Measurements from ENCODE around the gene GTF2A1L. TPM values are rescaled to one million over a fixed set of nuclear protein-coding genes. Genes with fewer than 3 reads are reported as not detected.

Gene GTF2A1L
- total and polyA plus RNA-seq, 4 donors, result 0.02 to 0.67 TPM; not detected in 2

- WGBS, result 56% methylated on average over 1 of the region's 1 CpG
- TF ChIP-seq HNF4G (IDR thresholded peaks at IDR 0.05), result no peak
- TF ChIP-seq, protein P1, sequence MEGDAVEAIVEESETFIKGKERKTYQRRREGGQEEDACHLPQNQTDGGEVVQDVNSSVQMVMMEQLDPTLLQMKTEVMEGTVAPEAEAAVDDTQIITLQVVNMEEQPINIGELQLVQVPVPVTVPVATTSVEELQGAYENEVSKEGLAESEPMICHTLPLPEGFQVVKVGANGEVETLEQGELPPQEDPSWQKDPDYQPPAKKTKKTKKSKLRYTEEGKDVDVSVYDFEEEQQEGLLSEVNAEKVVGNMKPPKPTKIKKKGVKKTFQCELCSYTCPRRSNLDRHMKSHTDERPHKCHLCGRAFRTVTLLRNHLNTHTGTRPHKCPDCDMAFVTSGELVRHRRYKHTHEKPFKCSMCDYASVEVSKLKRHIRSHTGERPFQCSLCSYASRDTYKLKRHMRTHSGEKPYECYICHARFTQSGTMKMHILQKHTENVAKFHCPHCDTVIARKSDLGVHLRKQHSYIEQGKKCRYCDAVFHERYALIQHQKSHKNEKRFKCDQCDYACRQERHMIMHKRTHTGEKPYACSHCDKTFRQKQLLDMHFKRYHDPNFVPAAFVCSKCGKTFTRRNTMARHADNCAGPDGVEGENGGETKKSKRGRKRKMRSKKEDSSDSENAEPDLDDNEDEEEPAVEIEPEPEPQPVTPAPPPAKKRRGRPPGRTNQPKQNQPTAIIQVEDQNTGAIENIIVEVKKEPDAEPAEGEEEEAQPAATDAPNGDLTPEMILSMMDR (IDR thresholded peaks at IDR 0.05; ENCODE audit: low read depth, low read length, missing input control), result no peak
- no peak for TF ChIP-seq NR2F2 (IDR thresholded peaks at IDR 0.05)
- TF ChIP-seq TAF1 (conservative IDR thresholded peaks at IDR 0.05), result no peak
- TF ChIP-seq EGR1 (IDR thresholded peaks at IDR 0.05; ENCODE audit: low read depth in 2 of 2), result no peak
- TF ChIP-seq, protein P2, sequence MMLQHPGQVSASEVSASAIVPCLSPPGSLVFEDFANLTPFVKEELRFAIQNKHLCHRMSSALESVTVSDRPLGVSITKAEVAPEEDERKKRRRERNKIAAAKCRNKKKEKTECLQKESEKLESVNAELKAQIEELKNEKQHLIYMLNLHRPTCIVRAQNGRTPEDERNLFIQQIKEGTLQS (IDR thresholded peaks at IDR 0.05), result no peak
- TF ChIP-seq GABPA (IDR thresholded peaks at IDR 0.05 in 1 of 2, conservative IDR thresholded peaks at IDR 0.05 in 1 of 2), result no peak
- no peak for TF ChIP-seq SP1 (IDR thresholded peaks at IDR 0.05)
- no peak for TF ChIP-seq RAD21 (IDR thresholded peaks at IDR 0.05)
Observed at GRCh38 chr2:48668992-48669391, 51.3 kb downstream of the GTF2A1L start.

GRCh38 chr2:48673581-48673980 lies 55.9 kb downstream of the GTF2A1L start:
- TF ChIP-seq, protein P3, sequence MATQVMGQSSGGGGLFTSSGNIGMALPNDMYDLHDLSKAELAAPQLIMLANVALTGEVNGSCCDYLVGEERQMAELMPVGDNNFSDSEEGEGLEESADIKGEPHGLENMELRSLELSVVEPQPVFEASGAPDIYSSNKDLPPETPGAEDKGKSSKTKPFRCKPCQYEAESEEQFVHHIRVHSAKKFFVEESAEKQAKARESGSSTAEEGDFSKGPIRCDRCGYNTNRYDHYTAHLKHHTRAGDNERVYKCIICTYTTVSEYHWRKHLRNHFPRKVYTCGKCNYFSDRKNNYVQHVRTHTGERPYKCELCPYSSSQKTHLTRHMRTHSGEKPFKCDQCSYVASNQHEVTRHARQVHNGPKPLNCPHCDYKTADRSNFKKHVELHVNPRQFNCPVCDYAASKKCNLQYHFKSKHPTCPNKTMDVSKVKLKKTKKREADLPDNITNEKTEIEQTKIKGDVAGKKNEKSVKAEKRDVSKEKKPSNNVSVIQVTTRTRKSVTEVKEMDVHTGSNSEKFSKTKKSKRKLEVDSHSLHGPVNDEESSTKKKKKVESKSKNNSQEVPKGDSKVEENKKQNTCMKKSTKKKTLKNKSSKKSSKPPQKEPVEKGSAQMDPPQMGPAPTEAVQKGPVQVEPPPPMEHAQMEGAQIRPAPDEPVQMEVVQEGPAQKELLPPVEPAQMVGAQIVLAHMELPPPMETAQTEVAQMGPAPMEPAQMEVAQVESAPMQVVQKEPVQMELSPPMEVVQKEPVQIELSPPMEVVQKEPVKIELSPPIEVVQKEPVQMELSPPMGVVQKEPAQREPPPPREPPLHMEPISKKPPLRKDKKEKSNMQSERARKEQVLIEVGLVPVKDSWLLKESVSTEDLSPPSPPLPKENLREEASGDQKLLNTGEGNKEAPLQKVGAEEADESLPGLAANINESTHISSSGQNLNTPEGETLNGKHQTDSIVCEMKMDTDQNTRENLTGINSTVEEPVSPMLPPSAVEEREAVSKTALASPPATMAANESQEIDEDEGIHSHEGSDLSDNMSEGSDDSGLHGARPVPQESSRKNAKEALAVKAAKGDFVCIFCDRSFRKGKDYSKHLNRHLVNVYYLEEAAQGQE (IDR thresholded peaks at IDR 0.05), result no peak
- TF ChIP-seq GABPA (IDR thresholded peaks at IDR 0.05 in 1 of 2, conservative IDR thresholded peaks at IDR 0.05 in 1 of 2), result no peak
- TF ChIP-seq TAF1 (conservative IDR thresholded peaks at IDR 0.05), result no peak
- TF ChIP-seq NR2F2 (IDR thresholded peaks at IDR 0.05), result no peak
- TF ChIP-seq JUND (IDR thresholded peaks at IDR 0.05), result no peak
- no peak for TF ChIP-seq RAD21 (IDR thresholded peaks at IDR 0.05)
- TF ChIP-seq, protein P4, sequence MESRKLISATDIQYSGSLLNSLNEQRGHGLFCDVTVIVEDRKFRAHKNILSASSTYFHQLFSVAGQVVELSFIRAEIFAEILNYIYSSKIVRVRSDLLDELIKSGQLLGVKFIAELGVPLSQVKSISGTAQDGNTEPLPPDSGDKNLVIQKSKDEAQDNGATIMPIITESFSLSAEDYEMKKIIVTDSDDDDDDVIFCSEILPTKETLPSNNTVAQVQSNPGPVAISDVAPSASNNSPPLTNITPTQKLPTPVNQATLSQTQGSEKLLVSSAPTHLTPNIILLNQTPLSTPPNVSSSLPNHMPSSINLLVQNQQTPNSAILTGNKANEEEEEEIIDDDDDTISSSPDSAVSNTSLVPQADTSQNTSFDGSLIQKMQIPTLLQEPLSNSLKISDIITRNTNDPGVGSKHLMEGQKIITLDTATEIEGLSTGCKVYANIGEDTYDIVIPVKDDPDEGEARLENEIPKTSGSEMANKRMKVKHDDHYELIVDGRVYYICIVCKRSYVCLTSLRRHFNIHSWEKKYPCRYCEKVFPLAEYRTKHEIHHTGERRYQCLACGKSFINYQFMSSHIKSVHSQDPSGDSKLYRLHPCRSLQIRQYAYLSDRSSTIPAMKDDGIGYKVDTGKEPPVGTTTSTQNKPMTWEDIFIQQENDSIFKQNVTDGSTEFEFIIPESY (IDR thresholded peaks at IDR 0.05), result no peak
- TF ChIP-seq, protein P5, sequence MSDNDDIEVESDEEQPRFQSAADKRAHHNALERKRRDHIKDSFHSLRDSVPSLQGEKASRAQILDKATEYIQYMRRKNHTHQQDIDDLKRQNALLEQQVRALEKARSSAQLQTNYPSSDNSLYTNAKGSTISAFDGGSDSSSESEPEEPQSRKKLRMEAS (IDR thresholded peaks at IDR 0.05), result no peak
- TF ChIP-seq, protein P2 (IDR thresholded peaks at IDR 0.05), result no peak
- no peak for TF ChIP-seq FOXA1 (IDR thresholded peaks at IDR 0.05)
- TF ChIP-seq, protein P1 (IDR thresholded peaks at IDR 0.05; ENCODE audit: low read depth, low read length, missing input control), result no peak
- no peak for TF ChIP-seq RXRA (IDR thresholded peaks at IDR 0.05)
- TF ChIP-seq HNF4A (conservative IDR thresholded peaks at IDR 0.05), result no peak
- TF ChIP-seq EGR1 (IDR thresholded peaks at IDR 0.05; ENCODE audit: low read depth in 2 of 2), result no peak
- TF ChIP-seq FOXA2 (IDR thresholded peaks at IDR 0.05), result no peak
- no peak for TF ChIP-seq HNF4G (IDR thresholded peaks at IDR 0.05)
- TF ChIP-seq YY1 (IDR thresholded peaks at IDR 0.05), result no peak
- no peak for TF ChIP-seq SP1 (IDR thresholded peaks at IDR 0.05)
- Histone ChIP-seq H3K27ac (ENCODE audit: low read depth in 1 of 2, low read length in 2 of 2) (no peak overlapping the region), H3K4me1 (ENCODE audit: control insufficient read depth in 4 of 4, insufficient read depth in 4 of 4, low read length in 3 of 4) (no peaks in the 10 kb centered on the region), H3K4me3 (ENCODE audit: low read depth in 1 of 3, low read length in 3 of 3) (no peak overlapping the region), H3K27me3 (ENCODE audit: control insufficient read depth in 4 of 4, insufficient read depth in 4 of 4, low read length in 3 of 4) (no peaks in the 10 kb centered on the region), H3K9me3 (ENCODE audit: control insufficient read depth in 4 of 4, low read length in 3 of 4) (no peaks in the 10 kb centered on the region), H3K36me3 (ENCODE audit: control insufficient read depth in 4 of 4, insufficient read depth in 3 of 4, low read depth in 1 of 4, low read length in 3 of 4) (no peaks in the 10 kb centered on the region), H3K9ac (ENCODE audit: low read depth in 1 of 2, low read length in 2 of 2) (no peak overlapping the region)
- 83% methylated on average over 4 of the region's 4 CpGs for WGBS
- DNase-seq (ENCODE audit: low spot score), result no peak

More at GRCh38 chr2:48668992-48669391, 51.3 kb downstream of the GTF2A1L start:
- no peak overlapping the region for H3K9ac ChIP-seq (ENCODE audit: low read depth in 1 of 2, low read length in 2 of 2)
- no peaks in the 10 kb centered on the region for H3K4me1 ChIP-seq (ENCODE audit: control insufficient read depth in 4 of 4, insufficient read depth in 4 of 4, low read length in 3 of 4)
- DNase-seq (ENCODE audit: low spot score), result no peak
- H3K27ac ChIP-seq (ENCODE audit: low read depth in 1 of 2, low read length in 2 of 2), result no peak overlapping the region
- no peaks in the 10 kb centered on the region for H3K36me3 ChIP-seq (ENCODE audit: control insufficient read depth in 4 of 4, insufficient read depth in 3 of 4, low read depth in 1 of 4, low read length in 3 of 4)
- no peak overlapping the region for H3K4me3 ChIP-seq (ENCODE audit: low read depth in 1 of 3, low read length in 3 of 3)
- no peaks in the 10 kb centered on the region for H3K9me3 ChIP-seq (ENCODE audit: control insufficient read depth in 4 of 4, low read length in 3 of 4)
- no peaks in the 10 kb centered on the region for H3K27me3 ChIP-seq (ENCODE audit: control insufficient read depth in 4 of 4, insufficient read depth in 4 of 4, low read length in 3 of 4)
